MG63 (cell line): ENCODE data around the gene RBM6. TPM values are rescaled to one million over a fixed set of nuclear protein-coding genes. Genes with fewer than 3 reads are reported as not detected.
"Not testable (repeated sequence)": the region's sequence is repeated elsewhere in the genome, so short reads cannot be mapped to it uniquely, and the experiment has no call there.

Source experiments
- DNase-seq: peaks from one replicate; pipeline ENCODE4 v3.0.0-alpha.2; 2020
- H3K27me3 ChIP-seq: fragments of 250-450 bp; sonication (Bioruptor Pico); 2 replicates; pipeline ENCODE4 v1.5.1; 2020; ENCODE audit warnings: mild to moderate bottlenecking, moderate library complexity
- H3K36me3 ChIP-seq: fragments of 250-450 bp; sonication (Bioruptor Pico); 2 replicates; pipeline ENCODE4 v1.5.1; 2020; ENCODE audit warnings: mild to moderate bottlenecking, moderate library complexity
- H3K4me3 ChIP-seq: fragments of 250-450 bp; sonication (Bioruptor Pico); 2 replicates; pipeline ENCODE4 v1.5.1; 2020; ENCODE audit warnings: mild to moderate bottlenecking, moderate library complexity
- H3K9me3 ChIP-seq: fragments of 250-450 bp; sonication (Bioruptor Pico); 2 replicates; pipeline ENCODE4 v1.5.1; 2020; ENCODE audit warnings: mild to moderate bottlenecking, moderate library complexity
- total RNA-seq: library from RNA; depleted of rRNA; stranded (reverse); fragments of >200 nt; shearing (Covaris generic); gene quantifications from 2 replicates; pipeline ENCODE4 v1.2.3, GENCODE V29; 2014; ENCODE audit warnings: low replicate concordance

The RBM6 gene
- total RNA-seq, 1 experiment from 2014 or later: 13.2 TPM

DNA sequence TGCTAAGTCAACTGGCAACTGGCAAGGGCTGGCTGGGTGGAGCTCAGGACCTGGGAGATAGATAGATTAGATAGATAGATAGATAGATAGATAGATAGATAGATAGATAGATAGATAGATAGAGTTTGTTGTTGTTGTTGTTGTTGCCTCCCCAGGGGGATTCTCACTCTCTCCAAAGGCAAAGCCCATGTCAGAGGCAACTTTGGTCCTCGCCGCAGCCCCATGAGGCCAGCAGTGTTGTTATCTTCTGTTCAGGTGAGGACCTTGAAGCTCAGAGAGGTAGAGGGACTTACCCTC, 28.9 kb upstream of the RBM6 start:
- DNase-seq: no peak

DNA sequence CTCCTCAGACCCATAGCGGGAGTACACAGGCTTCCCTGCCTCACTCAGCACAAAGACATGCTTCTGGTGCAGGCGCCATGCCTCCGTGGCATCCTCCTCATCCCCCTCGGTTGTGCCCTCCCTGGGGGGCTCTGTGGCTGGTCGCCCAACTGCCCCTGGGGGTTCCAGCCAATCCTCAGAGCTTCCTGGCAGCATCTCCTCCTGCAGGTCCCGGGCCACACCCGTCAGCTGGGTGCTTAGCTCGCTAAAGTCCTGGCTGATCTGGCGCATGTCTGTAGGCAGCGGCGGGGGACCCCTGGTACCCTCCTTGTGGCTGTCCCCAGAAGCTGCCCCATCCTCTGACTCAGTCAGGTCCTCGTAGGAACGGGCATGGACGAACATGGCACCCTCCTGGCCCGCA, 28.3 kb upstream of the RBM6 start:
- Histone ChIP-seq H3K27me3 (no peaks in the 10 kb centered on the region), H3K9me3 (no peaks in the 10 kb centered on the region), H3K4me3 (no peak overlapping the region), H3K36me3 (no peaks in the 10 kb centered on the region)
- DNase-seq: no peak

More for the DNA sequence above, 28.9 kb upstream of the RBM6 start:
- Histone ChIP-seq H3K36me3 (no peaks in the 10 kb centered on the region), H3K9me3 (no peaks in the 10 kb centered on the region), H3K27me3 (no peaks in the 10 kb centered on the region), H3K4me3 (no peak overlapping the region)

DNA sequence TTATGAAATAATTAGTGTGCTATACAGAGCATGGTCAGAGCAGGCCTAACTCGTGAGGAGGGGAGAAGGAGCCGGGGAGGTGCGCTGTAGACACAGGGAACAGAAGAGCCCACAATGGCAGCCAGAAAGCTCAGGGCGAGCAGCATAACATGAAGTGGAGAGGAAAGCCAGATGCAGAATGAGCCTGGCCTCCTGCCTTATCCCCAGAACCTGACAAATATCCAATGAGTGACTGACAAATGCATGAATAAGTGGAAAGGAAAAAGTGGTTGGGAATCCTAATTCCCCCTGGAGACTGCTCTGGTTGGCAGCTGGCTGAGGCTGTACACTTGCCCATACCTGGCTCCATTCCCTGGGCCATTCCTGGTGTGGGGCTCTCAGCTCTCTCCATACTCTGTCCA, 27.1 kb upstream of the RBM6 start:
- Histone ChIP-seq H3K9me3 (no peaks in the 10 kb centered on the region), H3K4me3 (no peak overlapping the region), H3K36me3 (no peaks in the 10 kb centered on the region), H3K27me3 (no peaks in the 10 kb centered on the region)
- peak; percentile 38 for DNase-seq

DNA sequence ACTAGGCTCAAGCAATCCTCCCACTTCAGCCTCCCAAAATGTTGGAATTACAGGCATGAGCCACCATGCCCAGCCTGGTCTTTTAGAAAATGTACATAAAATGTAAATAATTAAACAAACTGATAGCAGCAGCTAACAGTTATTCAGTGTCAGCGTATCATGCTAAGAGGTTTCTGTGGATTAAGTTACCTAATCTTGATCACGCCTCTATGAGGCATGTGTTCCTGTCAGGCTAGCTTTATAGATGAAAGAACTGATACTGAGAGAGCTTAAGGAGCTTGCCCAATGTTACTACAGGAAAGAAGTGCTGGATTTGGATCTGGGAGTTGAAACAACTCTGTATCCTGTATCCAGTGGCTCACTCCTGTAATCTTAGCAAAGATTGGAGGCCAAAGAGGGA, 25.0 kb upstream of the RBM6 start:
- H3K27me3 ChIP-seq: no peaks in the 10 kb centered on the region
- no peak for DNase-seq
- H3K36me3 ChIP-seq: no peaks in the 10 kb centered on the region
- no peak overlapping the region for H3K4me3 ChIP-seq
- no peaks in the 10 kb centered on the region for H3K9me3 ChIP-seq

DNA sequence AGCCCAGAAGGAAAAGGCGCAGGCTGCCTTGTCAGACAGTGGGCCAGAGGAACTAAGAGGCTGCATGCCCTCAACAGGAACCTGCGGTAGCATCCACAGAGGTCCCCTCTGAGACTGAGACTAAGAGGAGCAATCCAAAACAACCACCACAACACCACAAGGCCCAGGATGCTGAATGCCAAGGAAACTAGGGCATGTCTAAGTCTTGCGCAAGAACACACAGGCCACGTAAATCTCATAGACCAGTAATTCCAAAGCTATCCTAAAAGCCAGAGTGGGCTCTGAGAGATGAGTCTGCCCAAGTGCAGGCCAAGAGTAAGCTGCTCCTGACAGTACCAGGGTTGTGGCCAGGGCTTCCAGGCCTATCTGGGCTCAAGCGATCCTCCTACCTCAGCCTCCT, 23.3 kb upstream of the RBM6 start:
- no peaks in the 10 kb centered on the region for H3K36me3 ChIP-seq
- H3K27me3 ChIP-seq: no peaks in the 10 kb centered on the region
- H3K4me3 ChIP-seq: no peak overlapping the region
- no peaks in the 10 kb centered on the region for H3K9me3 ChIP-seq
- DNase-seq: no peak

DNA sequence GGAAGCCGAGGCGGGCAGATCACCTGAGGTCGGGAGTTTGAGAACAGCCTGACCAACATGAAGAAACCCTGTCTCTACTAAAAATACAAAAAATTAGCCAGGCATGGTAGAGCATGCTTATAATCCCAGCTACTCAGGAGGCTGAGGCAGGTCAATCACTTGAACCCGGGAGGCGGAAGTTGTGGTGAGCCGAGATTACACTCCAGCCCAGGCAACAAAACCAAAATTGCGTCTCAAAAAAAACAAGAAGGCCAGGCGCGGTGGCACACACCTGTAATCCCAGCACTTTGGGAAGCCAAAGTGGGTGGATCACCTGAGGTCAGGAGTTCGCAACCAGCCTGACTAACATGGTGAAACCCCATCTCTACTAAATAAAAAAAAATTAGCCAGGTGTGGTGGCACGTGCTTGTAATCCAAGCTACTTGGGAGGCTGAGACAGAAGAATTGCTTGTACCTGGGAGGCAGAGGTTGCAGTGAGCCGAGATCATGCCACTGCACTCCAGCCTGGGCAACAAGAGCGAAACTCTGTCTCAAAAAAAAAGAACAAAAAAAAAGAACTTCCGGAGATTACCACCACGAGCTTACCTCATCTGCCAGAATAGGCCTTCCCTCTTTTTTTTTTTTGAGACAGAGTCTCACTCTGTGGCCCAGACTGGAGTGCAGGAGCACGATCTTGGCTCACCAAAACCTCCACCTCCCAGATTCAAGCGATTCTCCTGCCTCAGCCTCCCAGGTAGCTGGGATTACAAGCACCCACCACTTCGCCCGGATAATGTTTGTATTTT, 22.0 kb upstream of the RBM6 start:
- H3K36me3 ChIP-seq, H3K4me3 ChIP-seq, DNase-seq, H3K27me3 ChIP-seq, H3K9me3 ChIP-seq: not testable (repeated sequence)

DNA sequence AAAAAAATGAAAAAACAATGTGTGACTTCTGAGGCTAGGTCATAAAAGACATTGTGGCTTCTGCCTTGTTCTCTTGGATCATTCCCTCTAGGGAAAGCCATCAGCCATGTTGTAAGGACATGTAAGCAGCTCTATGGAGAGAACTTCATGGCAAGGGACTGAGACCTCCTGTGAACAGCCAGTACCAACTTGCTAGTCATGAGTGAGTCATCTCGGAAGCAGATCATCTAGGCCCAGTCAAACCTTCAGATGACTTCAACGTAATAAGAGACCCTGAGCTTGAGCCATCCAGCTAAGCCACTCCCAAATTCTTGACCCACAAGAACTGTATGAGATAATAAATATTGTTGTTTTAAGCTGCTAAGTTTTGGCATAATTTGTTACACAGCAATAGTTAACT, 15.3 kb upstream of the RBM6 start:
- peak; percentile 66 for DNase-seq
- Histone ChIP-seq H3K9me3 (no peaks in the 10 kb centered on the region), H3K36me3 (no peaks in the 10 kb centered on the region), H3K27me3 (no peaks in the 10 kb centered on the region), H3K4me3 (no peak overlapping the region)

DNA sequence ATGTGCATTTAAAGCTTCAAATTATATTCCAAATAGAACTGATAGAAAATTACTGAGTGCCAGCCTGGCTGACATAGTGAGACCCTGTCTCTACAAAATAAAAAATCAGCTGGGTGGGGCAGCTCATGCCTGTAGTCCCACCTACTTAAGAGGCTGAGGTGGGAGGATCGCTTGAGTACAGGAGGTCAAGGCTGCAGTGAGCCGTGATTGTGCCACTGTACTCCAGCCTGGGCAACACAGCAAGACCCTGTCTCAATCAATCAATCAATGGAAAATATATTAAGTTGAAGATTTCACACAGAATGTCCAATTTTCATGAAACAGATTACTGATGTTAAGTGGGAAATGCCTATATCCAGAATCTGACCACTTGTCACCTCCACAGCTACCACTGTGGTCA, 14.5 kb upstream of the RBM6 start:
- DNase-seq: no peak
- no peaks in the 10 kb centered on the region for H3K27me3 ChIP-seq
- H3K9me3 ChIP-seq: no peaks in the 10 kb centered on the region
- no peak overlapping the region for H3K4me3 ChIP-seq
- H3K36me3 ChIP-seq: no peaks in the 10 kb centered on the region

DNA sequence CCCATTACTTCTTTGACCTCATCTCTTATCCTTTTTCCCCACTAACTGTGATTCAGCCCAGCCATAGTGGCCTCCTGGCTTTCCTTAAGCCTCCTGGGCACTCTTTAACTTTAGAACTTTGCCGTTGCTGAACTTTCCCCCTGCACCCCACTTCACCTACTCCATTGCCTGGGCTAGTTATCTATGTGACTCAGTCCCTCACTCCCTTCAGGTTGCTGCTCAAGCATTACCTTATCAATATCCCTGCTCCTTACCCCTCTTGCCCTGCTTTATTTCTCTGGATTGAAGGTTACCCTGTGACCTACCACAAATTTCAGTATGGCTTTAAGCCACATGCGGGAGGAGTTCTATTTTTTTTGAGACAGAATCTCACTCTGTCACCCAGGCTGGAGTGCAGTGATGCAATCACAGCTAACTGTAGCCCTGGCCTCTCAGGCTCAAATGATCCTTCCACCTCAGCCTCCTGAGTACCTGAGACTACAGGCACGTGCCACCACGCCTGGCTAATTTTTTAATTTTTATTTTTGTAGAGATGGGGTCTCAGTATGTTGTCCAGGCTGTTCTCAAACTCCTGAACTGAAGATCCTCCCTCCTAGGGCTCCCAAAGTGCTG, 13.7 kb upstream of the RBM6 start:
- Histone ChIP-seq H3K36me3 (no peaks in the 10 kb centered on the region), H3K4me3 (no peak overlapping the region)

DNA sequence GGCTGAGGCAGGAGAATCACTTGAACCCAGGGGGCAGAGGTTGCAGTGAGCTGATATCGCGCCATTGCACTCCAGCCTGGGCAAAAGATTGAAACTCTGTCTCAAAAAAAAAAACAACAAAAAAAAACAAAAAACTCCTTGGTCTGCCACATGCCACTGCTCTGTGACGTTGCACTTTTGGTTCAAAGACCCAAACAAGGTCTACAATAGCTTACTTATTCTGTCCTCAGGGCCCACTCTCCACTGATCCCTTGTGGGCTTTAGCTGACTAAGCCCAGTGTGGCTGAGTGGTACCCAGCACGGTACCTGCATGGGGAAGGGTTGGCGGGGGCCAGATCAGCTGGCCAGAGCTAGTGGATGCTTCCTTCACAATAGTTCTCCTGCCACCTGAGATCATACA, 12.2 kb upstream of the RBM6 start:
- Histone ChIP-seq H3K9me3 (no peaks in the 10 kb centered on the region), H3K4me3 (no peak overlapping the region), H3K36me3 (no peaks in the 10 kb centered on the region), H3K27me3 (no peaks in the 10 kb centered on the region)
- no peak for DNase-seq

More for the DNA sequence above, 13.7 kb upstream of the RBM6 start:
- H3K27me3 ChIP-seq: no peaks in the 10 kb centered on the region
- DNase-seq: no peak
- no peaks in the 10 kb centered on the region for H3K9me3 ChIP-seq

DNA sequence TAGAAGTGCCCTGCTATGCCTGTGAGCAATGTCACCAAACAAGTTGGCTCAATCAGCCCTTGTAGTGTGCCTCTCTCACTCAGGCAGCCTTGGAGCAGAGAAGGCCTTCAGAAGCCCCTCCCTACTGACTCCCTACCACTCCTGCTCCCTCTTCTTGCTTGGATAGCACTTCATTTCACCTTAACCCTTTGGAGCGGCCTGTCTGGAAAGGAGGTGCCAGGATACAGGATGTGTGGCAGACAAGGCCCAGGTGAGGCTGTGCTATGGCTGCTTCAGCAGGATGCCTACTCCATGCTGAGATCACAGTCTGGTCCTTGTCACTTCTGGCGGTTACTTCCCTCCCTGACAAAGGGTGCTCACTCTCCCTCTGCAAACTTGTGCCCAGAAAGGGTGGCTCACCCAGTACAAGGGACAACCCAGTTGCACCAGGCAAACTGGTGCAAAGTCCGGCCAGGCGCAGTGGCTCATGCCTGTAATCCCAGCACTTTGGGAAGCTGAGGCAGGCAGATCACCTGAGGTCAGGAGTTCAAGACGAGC, 11.4 kb upstream of the RBM6 start:
- Histone ChIP-seq H3K27me3 (no peaks in the 10 kb centered on the region), H3K9me3 (no peaks in the 10 kb centered on the region), H3K36me3 (no peaks in the 10 kb centered on the region), H3K4me3 (peak overlapping the region; percentile 84)
- no peak for DNase-seq

DNA sequence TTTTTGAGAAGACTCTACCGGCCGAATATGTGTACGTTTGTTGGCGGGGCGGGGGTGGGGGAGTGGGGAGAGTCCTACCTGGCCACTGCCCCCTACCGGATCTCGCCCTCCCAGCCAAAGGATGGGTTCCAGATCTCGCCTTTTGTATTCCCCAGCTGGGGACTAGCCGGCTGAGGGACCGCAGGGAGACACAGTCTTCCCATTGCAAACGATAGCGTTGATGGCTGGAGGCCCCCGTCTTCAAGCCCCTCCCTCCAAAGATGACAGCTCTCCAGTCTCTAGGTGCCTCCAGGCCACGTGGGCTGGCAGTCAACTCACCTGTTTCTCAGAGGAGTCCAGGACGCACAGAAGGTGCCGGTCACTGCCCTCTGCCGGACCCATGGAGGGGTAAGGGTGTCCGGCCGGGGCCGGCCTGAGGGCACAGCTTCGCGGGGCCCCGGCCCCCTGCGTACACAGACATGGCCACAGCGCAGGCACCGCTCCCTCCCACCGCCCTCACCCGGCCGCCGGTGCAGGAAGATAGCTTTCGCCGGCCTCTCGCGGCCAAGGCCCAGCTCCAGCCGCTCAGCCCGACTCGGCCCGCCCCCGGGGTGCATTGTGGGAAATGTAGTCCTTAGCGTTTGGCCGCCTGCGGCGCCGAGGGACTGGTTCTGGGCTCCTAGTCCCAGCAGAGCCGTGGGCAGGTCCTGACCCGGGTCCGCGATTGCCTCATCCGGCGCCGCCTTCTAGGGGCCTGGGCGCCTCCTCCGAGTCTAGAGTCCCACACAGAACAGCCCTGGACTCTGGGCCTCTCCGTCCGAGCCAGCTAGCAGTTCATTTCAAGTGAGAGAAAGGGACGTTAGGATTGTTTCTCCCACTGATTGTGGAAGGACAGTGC, 10.4 kb upstream of the RBM6 start, which contains the start of gene MON1A:
Gene MON1A, minus strand, starts transcription at position 521 of the 877 bp plus-strand sequence. CDS start 16,465 bp downstream, outside the sequence.
- peak; percentile 95 for DNase-seq

DNA sequence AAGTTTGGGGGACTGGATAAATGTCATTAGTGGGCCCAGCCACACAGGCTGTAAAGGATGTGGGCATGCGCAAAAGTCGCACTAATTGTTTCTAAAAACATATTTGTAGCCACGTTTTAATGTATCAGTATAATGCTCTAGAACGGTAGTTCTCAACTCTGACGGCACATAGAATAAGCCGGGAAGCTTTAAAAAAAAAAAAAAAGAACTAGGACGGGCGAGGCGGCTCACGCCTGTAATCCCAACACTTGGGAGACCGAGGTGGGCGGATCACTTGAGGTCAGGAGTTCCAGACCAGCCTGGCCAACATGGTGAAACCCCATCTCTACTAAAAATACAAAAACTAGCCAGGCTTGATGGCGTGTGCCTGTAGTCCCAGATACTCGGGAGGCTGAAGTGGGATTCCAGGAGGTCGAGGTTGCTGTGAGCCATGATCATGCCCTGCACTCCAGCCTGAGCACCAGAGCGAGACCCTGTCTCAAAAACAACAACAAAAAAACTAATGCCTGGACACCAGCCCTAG, 9.7 kb upstream of the RBM6 start:
- peak; percentile 5 for DNase-seq
- Histone ChIP-seq H3K27me3 (no peaks in the 10 kb centered on the region), H3K36me3 (no peaks in the 10 kb centered on the region), H3K9me3 (no peaks in the 10 kb centered on the region), H3K4me3 (peak overlapping the region; percentile 84)

More for the DNA sequence above, 10.4 kb upstream of the RBM6 start, which contains the start of gene MON1A:
- Histone ChIP-seq H3K27me3 (no peaks in the 10 kb centered on the region), H3K4me3 (peak within 1 kb of the TSS; percentile 84), H3K36me3 (no peaks in the 10 kb centered on the region), H3K9me3 (no peaks in the 10 kb centered on the region)

DNA sequence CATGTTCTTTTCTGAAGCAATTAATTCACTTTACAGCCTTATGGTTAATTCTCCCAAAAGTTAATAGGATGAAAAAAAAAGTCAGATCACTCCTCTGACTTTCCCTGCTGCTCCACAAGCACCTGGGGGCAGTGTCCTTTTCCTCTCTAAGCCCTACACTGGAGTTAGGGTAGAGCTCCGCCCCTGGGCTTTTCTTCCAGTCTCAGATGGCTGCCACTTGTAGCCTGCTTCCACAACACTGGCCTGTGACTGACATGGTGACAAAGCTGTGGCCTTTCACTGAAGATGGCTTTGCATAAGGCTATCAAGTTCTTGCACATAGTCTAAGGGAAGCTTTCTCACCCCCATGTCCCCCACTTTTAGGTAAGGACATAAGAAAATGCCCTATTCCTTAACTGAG, 9.0 kb upstream of the RBM6 start:
- H3K27me3 ChIP-seq: no peaks in the 10 kb centered on the region
- peak; percentile 6 for DNase-seq
- no peaks in the 10 kb centered on the region for H3K9me3 ChIP-seq
- H3K4me3 ChIP-seq: no peak overlapping the region
- H3K36me3 ChIP-seq: no peaks in the 10 kb centered on the region

DNA sequence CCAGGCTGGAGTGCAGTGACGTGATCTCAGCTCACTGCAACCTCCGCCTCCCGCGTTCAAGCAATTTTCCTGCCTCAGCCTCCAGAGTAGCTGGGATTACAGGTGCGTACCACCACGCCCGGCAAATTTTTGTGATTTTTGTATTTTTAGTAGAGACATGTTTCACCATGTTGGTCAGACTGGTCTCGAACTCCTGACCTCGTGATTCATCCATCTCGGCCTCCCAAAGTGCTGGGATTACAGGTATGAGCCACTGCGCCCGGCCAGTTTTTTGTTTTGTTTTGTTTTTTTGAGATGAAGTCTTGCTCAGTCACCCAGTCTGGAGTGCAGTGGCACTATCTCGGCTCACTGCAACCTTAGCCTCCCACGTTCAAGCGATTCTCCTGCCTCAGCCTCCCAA, 7.7 kb upstream of the RBM6 start:
- not testable (repeated sequence) for H3K4me3 ChIP-seq, DNase-seq, H3K36me3 ChIP-seq, H3K9me3 ChIP-seq, H3K27me3 ChIP-seq

DNA sequence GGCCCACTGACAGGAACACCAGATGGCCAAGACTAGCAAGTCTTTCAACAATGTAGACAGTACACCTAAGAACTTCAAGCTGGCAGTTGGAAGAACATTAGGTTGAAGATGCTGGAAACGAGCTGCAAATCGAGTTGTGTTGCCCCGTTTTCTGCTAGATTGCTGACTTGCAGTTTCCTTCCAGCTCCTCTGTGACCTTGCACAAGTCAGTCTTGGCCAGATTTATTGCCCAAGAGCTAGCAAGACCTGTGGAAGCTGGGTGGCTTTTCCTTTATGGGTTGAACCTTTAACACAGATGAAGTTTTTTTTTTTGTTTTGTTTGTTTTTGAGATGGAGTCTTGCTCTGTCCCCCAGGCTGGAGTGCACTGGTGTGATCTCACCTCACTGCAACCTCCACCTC, 2.9 kb upstream of the RBM6 start:
- Histone ChIP-seq H3K9me3 (no peaks in the 10 kb centered on the region), H3K27me3 (no peaks in the 10 kb centered on the region), H3K4me3 (no peak overlapping the region), H3K36me3 (no peaks in the 10 kb centered on the region)
- DNase-seq: no peak
